ENCODE results near the gene CELF2.

GRCh38 chr10:11307004-11307403 is 289.3 kb downstream of the CELF2 start:
- TF ChIP-seq CTCF (IDR thresholded peaks at IDR 0.05 in 8 of 11, conservative IDR thresholded peaks at IDR 0.05 in 3 of 11) (no peak), POLR2A (IDR thresholded peaks at IDR 0.05) (no peak), POLR2AphosphoS5 (IDR thresholded peaks at IDR 0.05) (peak in 2 of 3 donors; percentile 20 to 54)

Measured in spleen (tissue), 7 donors.